Suprapubic skin (tissue), 4 donors: ENCODE measurements around the gene CHD3. TPM values are rescaled to one million over a fixed set of nuclear protein-coding genes. Genes with fewer than 3 reads are reported as not detected.

Source experiments
- DNase-seq, 2 donors: peaks; one replicate each; pipeline ENCODE4 v3.0.0-alpha.2; 2019; ENCODE audit warnings: low spot score in 2 of 2
- H3K27ac ChIP-seq: fragments of 200-600 bp; sonication (generic); one replicate; pipeline ENCODE4 v1.5.1; 2019
- H3K27me3 ChIP-seq: fragments of 200-600 bp; sonication (generic); one replicate; pipeline ENCODE4 v1.5.1; 2019
- H3K36me3 ChIP-seq: fragments of 200-600 bp; sonication (generic); one replicate; pipeline ENCODE4 v1.5.1; 2019
- H3K4me1 ChIP-seq: fragments of 200-600 bp; sonication (generic); one replicate; pipeline ENCODE4 v1.5.1; 2019
- H3K4me3 ChIP-seq: fragments of 200-600 bp; sonication (generic); one replicate; pipeline ENCODE4 v1.5.1; 2019; ENCODE audit warnings: mild to moderate bottlenecking
- H3K9me3 ChIP-seq: fragments of 200-600 bp; sonication (generic); one replicate; pipeline ENCODE4 v1.5.1; 2019
- EP300 ChIP-seq: sonication (generic); formaldehyde crosslinking; IDR thresholded peaks from one replicate; pipeline ENCODE4 v1.6.1; 2017; ENCODE audit warnings: antibody characterized with exemption
- POLR2A ChIP-seq, 2 donors: fragments of 450-650 bp; IDR thresholded peaks; one replicate each; pipeline ENCODE4 v1.6.1; 2017; ENCODE audit warnings: antibody characterized with exemption in 2 of 2, mild to moderate bottlenecking in 2 of 2, moderate library complexity in 2 of 2
- POLR2AphosphoS5 ChIP-seq, 3 donors: sonication (generic); formaldehyde crosslinking; IDR thresholded peaks; one replicate each; pipeline ENCODE4 v1.6.1; 2017; ENCODE audit warnings: antibody characterized with exemption in 3 of 3
- WGBS: methylation state at CpG from one replicate; pipeline ENCODE4 v1.1.5; 2018; 5-methylcytosine and 5-hydroxymethylcytosine counted together
- total RNA-seq, 4 donors: library from RNA; depleted of rRNA; stranded (reverse); fragments of >200 nt; gene quantifications; one replicate each; pipeline ENCODE4 v1.1.0, GENCODE V29; 2016
- TF ChIP-seq, protein P1 (sequence below), 2 donors: fragments of 200-600 bp in 1 of 2; fragments of 450-650 bp in 1 of 2; sonication (generic) in 1 of 2; IDR thresholded peaks; one replicate each; pipeline ENCODE4 v1.5.1; 2016 to 2019; ENCODE audit warnings: antibody characterized with exemption in 2 of 2, mild to moderate bottlenecking in 1 of 2, moderate library complexity in 1 of 2

CHD3 gene
- total RNA-seq, 4 donors from 2014 or later, result 42.1 to 76.0 (median 67.7) TPM

DNA sequence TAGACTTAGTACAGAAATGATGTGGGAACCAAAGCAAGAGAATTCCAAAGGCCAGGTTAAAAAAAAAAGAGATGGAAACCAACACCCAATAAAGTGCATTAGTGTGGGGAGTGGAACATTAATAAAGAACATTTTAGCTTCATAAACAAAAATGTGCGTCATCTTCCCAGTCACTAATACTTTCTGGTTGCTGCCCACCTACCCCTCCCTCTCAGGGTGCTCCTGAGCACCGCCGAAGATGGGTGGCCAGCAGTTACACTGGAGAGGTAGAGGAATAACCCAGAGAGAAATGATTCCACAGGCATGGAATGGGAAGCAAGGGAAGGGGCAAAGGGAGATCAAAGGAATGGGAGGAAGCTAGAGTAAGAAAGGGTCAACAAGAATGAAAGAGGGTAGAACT lies 6.0 kb upstream of the CHD3 start:
- Histone ChIP-seq H3K4me3 (no peak overlapping the region), H3K36me3 (peaks cover 19% of the 10 kb centered on the region), H3K4me1 (peaks cover 47% of the 10 kb centered on the region), H3K9me3 (no peaks in the 10 kb centered on the region), H3K27ac (no peak overlapping the region), H3K27me3 (no peaks in the 10 kb centered on the region)
- TF ChIP-seq POLR2A (IDR thresholded peaks at IDR 0.05), result no peak
- no peak for TF ChIP-seq POLR2AphosphoS5 (IDR thresholded peaks at IDR 0.05)
- no peak for TF ChIP-seq EP300
- TF ChIP-seq, protein P1, sequence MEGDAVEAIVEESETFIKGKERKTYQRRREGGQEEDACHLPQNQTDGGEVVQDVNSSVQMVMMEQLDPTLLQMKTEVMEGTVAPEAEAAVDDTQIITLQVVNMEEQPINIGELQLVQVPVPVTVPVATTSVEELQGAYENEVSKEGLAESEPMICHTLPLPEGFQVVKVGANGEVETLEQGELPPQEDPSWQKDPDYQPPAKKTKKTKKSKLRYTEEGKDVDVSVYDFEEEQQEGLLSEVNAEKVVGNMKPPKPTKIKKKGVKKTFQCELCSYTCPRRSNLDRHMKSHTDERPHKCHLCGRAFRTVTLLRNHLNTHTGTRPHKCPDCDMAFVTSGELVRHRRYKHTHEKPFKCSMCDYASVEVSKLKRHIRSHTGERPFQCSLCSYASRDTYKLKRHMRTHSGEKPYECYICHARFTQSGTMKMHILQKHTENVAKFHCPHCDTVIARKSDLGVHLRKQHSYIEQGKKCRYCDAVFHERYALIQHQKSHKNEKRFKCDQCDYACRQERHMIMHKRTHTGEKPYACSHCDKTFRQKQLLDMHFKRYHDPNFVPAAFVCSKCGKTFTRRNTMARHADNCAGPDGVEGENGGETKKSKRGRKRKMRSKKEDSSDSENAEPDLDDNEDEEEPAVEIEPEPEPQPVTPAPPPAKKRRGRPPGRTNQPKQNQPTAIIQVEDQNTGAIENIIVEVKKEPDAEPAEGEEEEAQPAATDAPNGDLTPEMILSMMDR (IDR thresholded peaks at IDR 0.05), result no peak
- no peak for DNase-seq
- WGBS, result 72% methylated on average over 3 of the region's 3 CpGs

DNA sequence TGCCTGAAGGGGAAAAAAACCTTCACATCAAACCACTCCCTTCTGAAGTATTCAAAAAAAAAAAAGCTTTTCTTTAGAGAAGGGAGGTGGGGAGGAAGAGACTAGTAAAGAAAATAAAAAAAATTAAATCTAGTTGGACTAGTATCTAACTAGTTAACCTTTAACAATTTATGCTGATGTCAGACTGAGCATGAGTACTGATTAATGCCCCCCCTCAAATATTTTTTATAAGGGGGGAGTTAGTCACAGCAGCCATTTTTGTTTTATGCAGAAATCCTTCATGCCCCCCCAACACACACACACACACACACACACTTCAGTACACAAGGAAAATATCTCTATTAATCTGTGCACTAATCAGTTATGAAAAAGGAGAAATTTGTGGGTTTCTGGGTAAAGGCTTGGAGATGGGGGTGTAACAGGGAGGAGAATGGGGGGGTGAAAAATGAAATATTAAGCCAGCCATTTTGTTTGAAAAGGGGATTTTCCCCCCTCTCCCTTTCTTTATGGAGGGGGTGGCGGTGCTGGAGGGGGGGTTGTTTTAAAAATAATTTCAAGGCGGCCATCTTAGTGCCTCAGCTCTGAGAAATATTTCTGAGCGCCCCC lies 4.7 kb upstream of the CHD3 start:
- DNase-seq, result no peak
- Histone ChIP-seq H3K4me3 (peak overlapping the region; percentile 92), H3K27ac (peak overlapping the region; percentile 91), H3K36me3 (peaks cover 15% of the 10 kb centered on the region), H3K4me1 (peaks cover 58% of the 10 kb centered on the region), H3K27me3 (no peaks in the 10 kb centered on the region), H3K9me3 (no peaks in the 10 kb centered on the region)
- 10% methylated on average over 3 of the region's 3 CpGs for WGBS
- TF ChIP-seq EP300, result no peak
- no peak for TF ChIP-seq POLR2A (IDR thresholded peaks at IDR 0.05)
- TF ChIP-seq, protein P1 (IDR thresholded peaks at IDR 0.05), result no peak
- no peak for TF ChIP-seq POLR2AphosphoS5 (IDR thresholded peaks at IDR 0.05)

DNA sequence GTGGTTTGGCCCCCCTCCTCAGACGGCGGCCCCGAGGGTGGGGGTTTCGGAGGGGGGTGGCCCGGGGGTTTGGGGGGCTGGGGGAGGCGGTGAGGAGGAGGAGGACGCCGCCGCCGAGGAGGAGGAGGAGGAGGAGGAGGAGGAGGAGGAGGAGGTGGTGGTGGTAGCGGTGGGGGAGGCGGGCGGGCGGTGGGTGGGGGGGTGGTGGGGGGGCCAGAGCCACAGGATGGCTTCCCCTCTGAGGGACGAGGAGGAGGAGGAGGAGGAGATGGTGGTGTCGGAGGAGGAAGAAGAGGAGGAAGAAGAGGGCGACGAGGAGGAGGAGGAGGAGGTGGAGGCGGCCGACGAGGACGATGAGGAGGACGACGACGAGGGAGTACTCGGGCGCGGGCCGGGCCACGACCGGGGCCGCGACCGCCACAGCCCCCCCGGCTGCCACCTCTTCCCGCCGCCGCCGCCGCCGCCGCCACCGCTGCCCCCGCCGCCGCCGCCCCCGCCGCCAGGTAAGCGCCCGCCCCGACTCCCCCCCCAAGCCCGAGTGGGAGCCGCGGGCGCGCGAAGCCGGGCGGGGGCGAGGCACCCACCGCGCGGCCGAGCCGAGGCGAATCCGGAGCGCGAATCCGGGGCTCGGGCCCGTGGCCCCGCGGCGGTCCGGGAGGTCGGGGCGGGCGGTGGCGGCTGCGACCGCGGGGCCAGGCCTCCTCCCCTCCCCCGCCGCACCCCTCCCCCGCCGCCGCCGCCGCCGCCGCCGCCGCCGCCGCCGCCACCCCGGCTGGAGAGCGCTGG lies 3.8 kb upstream of the CHD3 start:
- H3K27ac ChIP-seq, result peak overlapping the region; percentile 91
- WGBS, result 2% methylated on average over 35 of the region's 100 CpGs
- H3K4me3 ChIP-seq, result peak overlapping the region; percentile 92
- H3K36me3 ChIP-seq, result peaks cover 12% of the 10 kb centered on the region
- H3K9me3 ChIP-seq, result no peaks in the 10 kb centered on the region
- no peaks in the 10 kb centered on the region for H3K27me3 ChIP-seq
- peaks cover 67% of the 10 kb centered on the region for H3K4me1 ChIP-seq
- TF ChIP-seq EP300 (no peak), POLR2A (IDR thresholded peaks at IDR 0.05) (no peak), POLR2AphosphoS5 (IDR thresholded peaks at IDR 0.05) (no peak)
- TF ChIP-seq, protein P1 (IDR thresholded peaks at IDR 0.05), result no peak
- DNase-seq, result peak in 1 of 2 donors; percentile 66

DNA sequence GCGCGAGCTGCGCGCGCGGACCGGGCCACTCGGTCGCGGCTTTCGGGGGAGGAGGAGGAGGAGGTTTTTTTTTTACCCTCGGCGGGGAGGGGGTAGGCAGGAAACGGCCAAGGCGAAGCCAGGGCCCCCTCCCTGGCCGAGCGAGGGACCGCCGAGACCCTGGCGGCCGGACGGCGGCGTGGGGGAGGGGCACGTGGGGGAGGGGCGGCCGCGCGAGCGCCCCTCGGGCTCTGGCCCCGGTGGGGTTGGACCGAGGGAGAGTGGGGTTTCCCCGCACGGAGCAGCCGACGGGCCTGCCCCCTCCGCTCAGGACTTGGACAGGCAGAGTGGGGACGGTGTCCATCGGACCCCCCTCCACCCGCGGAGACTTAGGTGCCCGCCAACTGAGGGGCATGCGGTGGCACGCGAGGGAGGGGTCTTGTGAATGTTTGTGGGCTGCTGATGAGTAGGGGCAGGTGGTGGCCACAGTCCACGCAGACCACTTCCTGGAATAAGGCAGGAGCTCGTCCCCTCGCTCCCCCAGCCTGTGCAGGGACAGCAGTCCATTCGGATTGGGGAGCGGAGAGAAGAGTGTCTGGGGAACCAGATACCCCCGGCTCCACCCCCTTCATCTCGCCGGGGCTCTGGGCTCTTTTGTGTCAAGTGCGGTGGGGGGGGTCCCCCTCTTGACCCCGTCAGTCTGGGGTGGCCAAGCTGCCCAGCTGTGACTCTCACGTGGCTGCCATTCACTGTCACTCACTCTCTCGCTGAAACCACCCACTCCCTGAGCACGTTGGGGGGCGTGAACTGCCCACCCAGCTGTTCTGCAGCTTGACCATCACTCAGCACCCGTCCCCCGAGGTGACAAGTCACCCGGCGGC lies 3.0 kb upstream of the CHD3 start:
- 0% methylated on average over 3 of the region's 64 CpGs for WGBS

More for the DNA sequence above, 3.0 kb upstream of the CHD3 start:
- Histone ChIP-seq H3K27ac (peak overlapping the region; percentile 91), H3K27me3 (no peaks in the 10 kb centered on the region), H3K4me1 (peaks cover 72% of the 10 kb centered on the region), H3K4me3 (peak overlapping the region; percentile 92), H3K36me3 (peaks cover 6% of the 10 kb centered on the region), H3K9me3 (no peaks in the 10 kb centered on the region)
- TF ChIP-seq POLR2A (IDR thresholded peaks at IDR 0.05), result peak in 1 of 2 donors; percentile 15
- TF ChIP-seq, protein P1 (IDR thresholded peaks at IDR 0.05), result no peak
- TF ChIP-seq EP300, result no peak
- TF ChIP-seq POLR2AphosphoS5 (IDR thresholded peaks at IDR 0.05), result no peak
- DNase-seq, result peak; percentile 79 to 81
